ENCODE data around the gene TSEN54.

TSEN54 gene

GRCh38 chr17:75539967-75540729, 23.8 kb downstream of the TSEN54 start:
- H2AFZ ChIP-seq (ENCODE audit: low read depth, low read length), result no peak overlapping the region
- TF ChIP-seq EZH2 (IDR thresholded peaks at IDR 0.05; ENCODE audit: borderline replicate concordance, low read depth, low read length, severe bottlenecking) (no peak), CTCF (IDR thresholded peaks at IDR 0.05; ENCODE audit: borderline replicate concordance, extremely low read depth, low read length, poor library complexity, severe bottlenecking) (no peak)
- H3K9ac ChIP-seq (ENCODE audit: low read depth, low read length), result no peak overlapping the region
- H3K4me3 ChIP-seq (ENCODE audit: low read depth in 1 of 2, low read length in 2 of 2), result no peak overlapping the region
- no peak overlapping the region for H3K4me2 ChIP-seq (ENCODE audit: insufficient read depth, low read length)
- ATAC-seq (ENCODE audit: insufficient read depth, low read depth) (no peak), DNase-seq (no peak)
- H3K4me1 ChIP-seq (ENCODE audit: insufficient read depth, low read length), result no peaks in the 10 kb centered on the region
- H3K27ac ChIP-seq (ENCODE audit: low read length), result no peak overlapping the region
- no peaks in the 10 kb centered on the region for H3K9me3 ChIP-seq (ENCODE audit: insufficient read depth, low read length, severe bottlenecking)
- H3K27me3 ChIP-seq (ENCODE audit: insufficient read depth, low read length, poor library complexity), result no peaks in the 10 kb centered on the region
- no peaks in the 10 kb centered on the region for H4K20me1 ChIP-seq (ENCODE audit: insufficient read depth, low read length)
- H3K36me3 ChIP-seq (ENCODE audit: insufficient read depth, low read length), result no peaks in the 10 kb centered on the region
- H3K79me2 ChIP-seq (ENCODE audit: insufficient read depth, low read length), result no peaks in the 10 kb centered on the region

- Histone ChIP-seq H3K9ac (ENCODE audit: low read depth, low read length) (no peak overlapping the region), H3K36me3 (ENCODE audit: insufficient read depth, low read length) (no peaks in the 10 kb centered on the region), H3K79me2 (ENCODE audit: insufficient read depth, low read length) (no peaks in the 10 kb centered on the region), H3K27me3 (ENCODE audit: insufficient read depth, low read length, poor library complexity) (no peaks in the 10 kb centered on the region), H3K4me3 (ENCODE audit: low read depth in 1 of 2, low read length in 2 of 2) (no peak overlapping the region), H3K4me2 (ENCODE audit: insufficient read depth, low read length) (no peak overlapping the region), H3K9me3 (ENCODE audit: insufficient read depth, low read length, severe bottlenecking) (no peaks in the 10 kb centered on the region), H4K20me1 (ENCODE audit: insufficient read depth, low read length) (no peaks in the 10 kb centered on the region), H2AFZ (ENCODE audit: low read depth, low read length) (no peak overlapping the region), H3K27ac (ENCODE audit: low read length) (no peak overlapping the region), H3K4me1 (ENCODE audit: insufficient read depth, low read length) (no peaks in the 10 kb centered on the region)
- TF ChIP-seq CTCF (IDR thresholded peaks at IDR 0.05; ENCODE audit: borderline replicate concordance, extremely low read depth, low read length, poor library complexity, severe bottlenecking) (no peak), EZH2 (IDR thresholded peaks at IDR 0.05; ENCODE audit: borderline replicate concordance, low read depth, low read length, severe bottlenecking) (no peak)
- DNase-seq (no peak), ATAC-seq (ENCODE audit: insufficient read depth, low read depth) (no peak)
Measured at GRCh38 chr17:75540923-75541503, 24.7 kb downstream of the TSEN54 start.

GRCh38 chr17:75542229-75542628, 25.9 kb downstream of the TSEN54 start:
- Histone ChIP-seq H3K27ac (ENCODE audit: low read length) (no peak overlapping the region), H3K4me3 (ENCODE audit: low read depth in 1 of 2, low read length in 2 of 2) (no peak overlapping the region), H2AFZ (ENCODE audit: low read depth, low read length) (no peak overlapping the region), H3K36me3 (ENCODE audit: insufficient read depth, low read length) (no peaks in the 10 kb centered on the region), H3K79me2 (ENCODE audit: insufficient read depth, low read length) (no peaks in the 10 kb centered on the region), H3K4me1 (ENCODE audit: insufficient read depth, low read length) (no peaks in the 10 kb centered on the region), H3K9me3 (ENCODE audit: insufficient read depth, low read length, severe bottlenecking) (no peaks in the 10 kb centered on the region), H3K27me3 (ENCODE audit: insufficient read depth, low read length, poor library complexity) (no peaks in the 10 kb centered on the region), H3K4me2 (ENCODE audit: insufficient read depth, low read length) (no peak overlapping the region), H3K9ac (ENCODE audit: low read depth, low read length) (no peak overlapping the region), H4K20me1 (ENCODE audit: insufficient read depth, low read length) (no peaks in the 10 kb centered on the region)
- no peak for ATAC-seq (ENCODE audit: insufficient read depth, low read depth)
- no peak for TF ChIP-seq CTCF (IDR thresholded peaks at IDR 0.05; ENCODE audit: borderline replicate concordance, extremely low read depth, low read length, poor library complexity, severe bottlenecking)
- no peak for TF ChIP-seq EZH2 (IDR thresholded peaks at IDR 0.05; ENCODE audit: borderline replicate concordance, low read depth, low read length, severe bottlenecking)
- no peak for DNase-seq
